GM18517 (cell line): ENCODE measurements around the gene M1AP.
A peak's percentile ranks its signal among the peaks of the same experiment; 100 is the strongest.

Experiments used
- ATAC-seq: cut with Tn5 transposase; IDR thresholded peaks from one replicate; pipeline ENCODE4 v1.9.1; 2021; ENCODE audit warnings: mild to moderate bottlenecking, moderate library complexity; ENCODE audit not compliant: unreplicated experiment

Gene M1AP

DNA sequence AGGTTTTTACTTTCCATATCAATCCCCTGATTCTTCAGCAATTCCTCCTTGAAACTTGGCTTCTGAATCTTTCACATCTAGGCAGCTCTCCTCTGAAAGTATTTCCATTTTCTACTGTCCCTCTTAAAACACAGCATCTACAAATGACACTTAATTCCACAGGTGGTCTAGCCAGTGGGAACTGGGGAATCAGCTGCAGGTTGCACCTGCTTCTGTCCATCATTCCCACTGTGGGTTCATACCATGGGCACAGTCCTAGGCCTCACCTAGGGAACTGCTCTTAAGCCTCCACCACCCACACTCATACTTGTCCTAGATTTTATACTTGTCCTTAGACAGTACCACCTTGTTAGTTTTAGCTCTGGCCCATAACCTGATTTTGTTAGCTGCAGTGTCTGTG is 96.6 kb downstream of the M1AP start:
- ATAC-seq, result no peak

DNA sequence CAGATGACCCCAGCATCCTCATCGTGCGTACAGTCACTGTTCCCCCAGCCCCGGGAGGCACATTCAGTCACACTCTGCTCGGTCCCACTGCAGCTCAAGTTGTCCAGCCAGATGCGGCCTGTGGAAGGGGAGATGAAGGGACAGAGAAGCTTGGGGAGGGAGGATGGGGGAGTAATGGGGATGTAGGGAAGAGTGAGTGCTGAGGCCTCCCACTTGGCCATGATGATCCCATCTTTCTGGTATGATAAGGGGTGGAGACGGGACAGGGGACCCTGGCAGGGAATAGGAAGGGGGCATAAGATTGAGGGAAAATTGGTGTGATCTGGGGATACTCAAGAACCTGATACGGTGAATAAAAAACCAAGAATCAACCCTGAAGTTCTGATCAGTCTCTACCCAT is 97.9 kb downstream of the M1AP start:
- ATAC-seq, result no peak

DNA sequence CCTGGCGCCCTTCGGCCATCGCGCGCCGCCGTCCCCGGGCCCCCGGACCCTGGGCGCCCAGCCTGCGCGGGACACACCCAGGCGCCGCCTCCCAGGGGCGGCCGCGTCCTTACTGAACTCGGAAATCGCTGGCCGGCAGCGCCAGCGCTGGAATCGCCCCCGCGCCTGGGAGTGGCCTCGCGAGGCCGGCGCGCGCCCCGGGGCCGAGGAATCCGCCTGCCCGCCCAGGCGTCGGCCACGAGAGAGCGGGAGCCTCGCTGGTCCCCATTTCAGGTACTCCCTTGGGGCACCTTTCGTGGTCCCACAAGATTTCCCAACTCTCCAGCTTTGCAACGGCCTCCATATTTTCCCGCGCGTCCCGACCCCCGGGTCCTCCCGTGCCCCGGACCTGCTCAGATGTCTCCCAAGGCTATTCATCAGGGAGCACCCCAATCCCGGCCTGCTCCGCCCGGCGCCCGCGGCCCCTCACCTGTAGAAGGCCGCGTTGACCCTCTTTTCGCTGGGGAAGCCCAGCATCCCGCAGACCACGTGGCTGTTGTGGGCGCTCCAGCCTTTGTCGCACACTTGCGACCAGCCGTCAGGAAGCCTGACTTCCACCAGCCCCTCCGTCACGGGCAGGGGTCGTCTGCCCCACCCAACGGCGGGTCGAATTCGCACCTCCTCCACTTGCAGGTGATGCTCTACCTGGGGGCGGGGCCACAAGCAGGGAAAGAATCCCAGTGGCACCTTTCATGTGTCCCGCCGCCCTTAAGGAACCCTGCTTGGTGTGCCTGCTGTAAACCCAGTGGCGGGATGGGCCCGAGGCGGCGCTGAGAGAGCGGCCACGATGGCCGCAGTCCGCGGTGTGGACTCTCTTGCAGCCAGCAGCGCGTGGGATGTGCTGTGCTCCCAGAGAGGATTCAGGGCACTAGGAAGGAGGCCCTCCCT is 99.0 kb downstream of the M1AP start:
- ATAC-seq, result no peak

DNA sequence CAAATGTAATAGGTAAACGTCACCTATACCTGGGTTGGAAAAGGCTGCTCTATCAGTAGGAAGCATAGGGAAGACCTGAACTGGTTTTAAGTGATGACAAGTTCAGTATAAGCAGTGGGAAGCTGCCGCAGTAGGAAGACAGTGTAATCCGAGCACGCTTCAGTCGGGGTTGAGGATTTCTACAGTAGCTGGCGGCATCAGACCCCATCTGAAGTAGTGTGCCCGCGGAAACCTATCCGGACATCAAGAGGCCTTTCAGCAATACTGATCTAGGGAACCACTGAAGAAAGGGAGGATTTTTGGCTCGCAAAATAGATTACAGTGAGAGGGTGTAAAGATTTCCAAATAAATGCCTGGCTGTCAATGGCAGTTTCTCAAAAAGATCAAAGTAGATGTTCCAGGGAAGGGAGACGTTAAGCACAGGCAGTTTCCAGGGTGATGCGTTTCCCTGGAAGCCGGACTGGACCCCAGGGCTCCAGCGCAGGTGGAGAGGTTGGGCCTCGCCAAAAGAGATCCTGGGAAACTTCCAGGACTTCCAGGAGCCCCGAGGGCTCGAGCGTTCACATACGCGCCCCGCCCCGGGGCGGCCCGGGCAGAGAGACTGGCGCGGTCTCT is 99.7 kb downstream of the M1AP start:
- no peak for ATAC-seq

DNA sequence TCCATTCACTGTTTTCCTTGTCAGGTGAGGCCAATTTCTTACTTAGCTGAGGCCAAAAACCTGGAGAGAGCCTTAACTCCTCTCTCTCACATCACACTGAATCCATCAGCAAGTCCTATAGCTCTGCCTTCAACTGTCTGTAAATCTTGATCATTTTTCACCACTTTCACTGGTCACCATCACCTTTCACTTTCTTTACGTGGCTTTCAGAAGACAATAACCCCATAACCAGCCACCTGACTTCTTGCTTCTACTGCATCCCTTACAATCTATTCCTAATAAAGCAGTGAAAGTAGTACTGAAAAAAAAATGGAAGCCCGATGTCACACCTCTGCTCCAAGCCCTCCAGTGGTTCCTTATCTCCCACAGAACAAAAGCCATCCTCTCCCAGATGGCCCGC is 102.1 kb downstream of the M1AP start:
- ATAC-seq, result no peak

DNA sequence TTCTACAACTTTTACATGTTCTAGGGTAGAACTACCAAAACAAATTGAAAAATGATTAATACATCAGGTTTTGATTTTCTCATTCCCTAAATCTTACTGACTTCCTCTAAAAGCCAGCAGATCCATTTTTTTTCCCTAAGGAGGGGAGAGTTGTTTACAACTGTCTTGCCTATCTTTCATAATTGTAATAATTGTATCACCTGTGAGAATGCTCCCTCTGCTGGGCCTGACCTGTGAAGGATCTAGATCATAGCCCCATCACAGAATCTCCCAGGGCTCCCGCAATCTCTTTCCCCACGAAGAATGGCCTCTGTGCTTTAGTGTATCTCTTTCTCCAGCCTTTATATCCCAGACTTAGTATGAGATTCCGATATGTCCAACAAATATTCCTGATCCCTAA is 103.5 kb downstream of the M1AP start:
- ATAC-seq, result no peak

DNA sequence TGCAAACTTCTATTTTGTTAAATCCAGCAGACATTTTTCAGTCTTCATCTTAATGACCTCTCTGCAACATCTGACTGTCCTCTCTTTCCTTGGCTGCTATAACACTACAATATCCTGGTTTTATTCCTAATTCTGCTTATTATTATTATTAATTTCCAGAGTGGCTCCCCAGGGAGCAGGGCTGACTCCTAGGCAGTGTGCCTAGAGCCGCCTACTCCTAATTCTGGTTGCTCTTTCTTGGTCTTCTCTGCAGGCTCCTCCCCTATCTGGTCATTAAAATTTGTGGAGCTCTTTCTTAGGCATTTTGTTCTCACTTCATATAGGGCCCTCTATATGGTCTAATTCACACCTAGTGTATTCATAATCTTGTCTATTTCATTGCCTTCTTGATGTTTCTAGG is 105.2 kb downstream of the M1AP start:
- ATAC-seq, result no peak

DNA sequence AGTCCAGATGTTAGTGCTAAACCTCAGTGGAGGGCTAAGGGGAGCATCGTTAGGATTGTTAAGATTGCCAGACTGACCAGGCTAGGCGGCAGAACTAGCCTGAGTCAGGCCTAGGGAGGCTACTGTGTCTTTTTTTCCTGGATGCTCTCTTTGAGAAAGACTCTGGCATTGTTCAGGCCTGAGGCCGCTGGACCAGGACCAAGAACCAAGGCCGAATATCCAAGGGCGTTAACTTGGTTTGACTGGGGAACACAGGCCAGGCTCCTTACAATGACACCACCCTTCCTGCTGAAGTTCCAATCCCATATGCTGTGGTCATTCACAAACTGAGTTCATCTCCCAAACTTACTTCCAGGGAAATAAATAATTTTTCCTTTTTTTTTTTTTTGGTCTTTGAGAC is 107.8 kb downstream of the M1AP start:
- no peak for ATAC-seq

DNA sequence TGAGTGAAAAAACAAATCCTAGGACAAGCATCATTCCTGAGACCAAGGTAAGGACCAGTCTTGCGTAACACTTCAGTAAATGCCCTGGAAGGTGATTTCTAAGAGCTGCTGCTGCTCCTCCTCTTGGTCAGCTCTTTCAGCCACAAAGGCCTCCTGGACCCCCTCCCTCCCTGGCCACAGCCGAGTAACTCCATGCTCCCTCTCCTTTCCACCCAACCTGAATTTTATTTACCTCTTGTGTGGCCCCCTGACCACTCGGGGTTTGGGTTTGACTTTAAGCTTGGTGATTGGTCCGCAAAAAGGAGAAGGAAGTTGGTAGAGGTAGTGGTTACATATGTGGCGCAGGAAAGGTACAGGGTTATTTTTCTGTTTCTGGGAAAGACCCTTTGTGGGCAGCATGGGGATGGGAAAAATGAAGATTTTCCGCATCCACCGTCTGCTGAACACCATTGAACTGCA is 109.2 kb downstream of the M1AP start:
- ATAC-seq, result no peak

DNA sequence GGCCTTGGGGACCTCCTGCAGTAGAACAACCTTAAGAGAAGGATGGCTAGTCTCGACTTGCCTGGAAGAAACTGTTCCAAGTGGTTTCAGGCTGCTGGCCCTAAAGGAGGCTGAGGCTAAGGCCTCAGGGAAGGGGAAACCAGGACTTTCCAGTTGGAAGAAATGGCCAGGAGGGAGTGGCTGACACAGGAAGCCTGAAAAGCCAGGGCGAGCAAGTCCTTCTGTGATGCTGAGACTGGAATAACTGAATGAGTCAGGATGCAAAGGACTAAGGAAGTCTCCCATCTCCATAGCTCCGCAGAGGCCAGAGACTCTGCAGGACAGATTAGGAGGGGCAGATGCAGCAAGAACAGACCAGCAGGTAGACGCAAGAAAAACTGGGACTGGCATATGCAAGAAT is 111.0 kb downstream of the M1AP start:
- no peak for ATAC-seq

DNA sequence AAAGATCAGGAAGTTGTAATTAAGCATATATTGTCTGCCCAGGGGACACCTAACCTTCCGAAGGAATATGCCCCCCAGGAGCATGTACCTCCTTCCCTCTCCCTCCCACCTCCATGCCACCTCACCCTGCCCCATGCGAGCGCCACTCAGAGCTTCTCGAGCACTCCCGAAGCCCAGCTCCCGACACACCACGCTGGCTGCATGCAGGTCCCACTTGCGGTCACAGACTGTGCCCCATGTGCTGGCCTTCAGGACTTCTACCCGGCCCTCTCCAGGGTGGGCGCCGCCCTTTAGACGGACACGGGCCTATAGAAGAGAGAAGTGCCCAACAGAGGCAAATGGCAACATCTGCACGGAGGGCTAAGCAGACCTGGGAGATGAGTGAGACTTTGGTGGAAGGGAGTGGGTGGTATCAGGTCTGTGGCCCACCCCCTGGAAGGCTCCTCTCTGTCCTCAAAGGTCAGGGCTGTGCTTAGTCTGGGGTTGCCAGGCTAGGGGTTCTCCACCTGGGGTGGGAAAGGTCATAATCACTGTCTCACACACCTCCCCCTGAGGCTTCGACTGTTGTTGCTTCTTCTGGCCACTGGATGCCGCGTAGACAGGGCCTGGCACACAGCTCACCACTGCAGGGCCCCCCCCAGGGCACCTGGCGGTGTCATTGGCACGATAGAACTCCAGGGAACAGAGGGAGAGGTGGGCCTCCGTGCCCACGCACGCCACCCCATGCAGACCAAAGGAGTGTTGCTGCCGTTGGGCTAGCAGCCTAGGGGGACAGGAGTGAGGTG is 111.8 kb downstream of the M1AP start:
- no peak for ATAC-seq

DNA sequence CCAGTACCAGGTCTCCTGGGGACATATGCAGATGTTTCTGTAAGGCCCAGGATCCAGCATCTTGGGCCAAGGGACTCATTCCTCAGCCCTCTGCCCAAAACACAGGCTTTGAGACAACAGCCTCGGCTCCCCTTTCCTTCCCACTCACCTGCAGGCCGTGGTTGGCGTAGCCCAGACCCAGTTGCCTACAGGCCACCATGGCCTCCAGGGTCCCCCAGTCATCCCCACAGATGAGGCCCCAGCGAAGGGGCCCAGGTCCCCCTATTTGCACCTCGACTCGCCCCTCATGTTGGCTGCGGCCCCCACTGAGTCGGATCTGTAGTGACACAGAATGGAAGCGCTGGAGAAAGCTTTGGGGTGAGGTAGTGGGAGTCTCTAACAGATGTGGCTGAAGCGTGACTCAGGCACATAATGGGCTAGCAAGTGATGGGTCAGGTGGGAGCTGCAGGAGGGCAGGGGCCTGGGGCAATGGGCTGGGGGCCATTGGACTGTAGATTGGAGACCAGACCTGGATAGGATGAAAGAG is 112.6 kb downstream of the M1AP start:
- no peak for ATAC-seq

DNA sequence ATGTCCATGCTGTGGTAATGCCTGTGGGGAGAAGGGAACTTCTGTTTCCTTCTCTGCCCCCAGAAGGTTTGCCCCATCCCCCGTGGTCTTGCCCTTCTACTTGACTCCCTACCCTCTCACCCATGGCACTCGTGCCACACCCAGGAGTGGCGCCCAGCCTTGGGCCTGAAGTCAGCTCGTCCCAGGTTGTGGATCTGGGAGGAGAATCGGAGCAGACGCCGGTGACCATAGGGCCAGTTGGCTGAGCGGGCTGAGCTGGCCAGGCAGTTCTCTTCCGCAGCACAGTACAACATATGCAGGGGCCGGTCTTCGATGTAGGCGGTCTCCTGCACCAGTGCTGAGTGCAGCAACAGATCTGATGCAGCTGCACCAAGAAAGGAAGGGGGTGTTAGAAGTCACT is 113.7 kb downstream of the M1AP start:
- ATAC-seq, result no peak

DNA sequence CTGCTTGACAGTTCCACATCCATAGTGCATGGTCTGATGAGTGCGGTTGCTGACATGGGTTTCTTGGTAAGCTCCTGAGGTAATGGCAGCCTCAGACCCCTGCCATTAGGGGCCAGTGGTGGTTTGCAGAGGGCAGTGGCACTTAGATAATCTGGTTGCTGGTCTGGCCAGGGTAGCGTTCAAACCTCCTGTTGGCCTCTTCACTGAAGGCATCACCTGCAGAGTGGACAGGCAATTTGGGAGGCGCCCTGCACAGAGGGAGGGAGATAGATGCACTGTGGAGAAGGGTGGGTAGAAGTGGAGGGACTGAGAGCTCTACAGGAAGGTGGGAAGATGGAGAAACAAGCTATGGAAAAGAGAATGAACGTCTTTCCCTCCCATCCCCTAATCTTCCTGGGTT is 114.7 kb downstream of the M1AP start:
- ATAC-seq, result no peak

DNA sequence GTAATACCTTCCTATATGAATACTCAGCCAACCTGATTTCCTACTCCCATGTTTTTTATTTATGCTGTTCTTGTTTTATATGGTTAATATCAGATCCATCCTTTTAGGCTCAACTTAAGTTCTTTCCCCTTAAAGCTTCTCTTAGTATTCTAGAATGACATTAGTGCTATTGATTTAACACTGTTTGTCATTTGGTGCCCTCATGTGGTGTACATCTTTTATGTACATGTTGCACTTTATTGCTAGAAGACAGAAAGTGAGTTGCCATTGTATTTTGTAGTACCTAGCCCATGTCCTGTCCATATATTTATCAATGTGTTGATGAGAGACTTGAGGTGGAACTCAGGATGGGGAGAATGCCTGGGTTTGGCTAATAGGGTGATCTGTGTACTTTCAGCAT is 115.9 kb downstream of the M1AP start:
- no peak for ATAC-seq

DNA sequence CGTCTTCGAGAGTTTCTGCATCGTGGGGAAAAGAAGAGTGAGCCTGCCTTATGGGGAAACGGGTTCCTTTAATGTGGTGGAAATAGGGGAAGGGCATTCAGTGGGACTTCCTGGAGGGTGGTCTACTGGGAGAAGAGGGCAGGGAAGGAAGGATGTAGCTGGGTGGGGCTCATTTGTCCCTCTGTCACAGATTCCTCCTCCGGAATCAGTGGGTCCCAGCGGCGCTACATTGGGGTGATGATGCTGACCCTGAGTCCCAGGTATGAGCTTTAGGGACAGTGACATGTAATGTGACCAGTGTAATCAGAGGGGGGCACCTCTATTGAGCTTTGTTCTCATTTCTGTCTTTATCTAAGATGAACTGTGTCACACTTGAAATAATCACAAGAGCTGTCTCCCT is 116.5 kb downstream of the M1AP start:
- no peak for ATAC-seq

DNA sequence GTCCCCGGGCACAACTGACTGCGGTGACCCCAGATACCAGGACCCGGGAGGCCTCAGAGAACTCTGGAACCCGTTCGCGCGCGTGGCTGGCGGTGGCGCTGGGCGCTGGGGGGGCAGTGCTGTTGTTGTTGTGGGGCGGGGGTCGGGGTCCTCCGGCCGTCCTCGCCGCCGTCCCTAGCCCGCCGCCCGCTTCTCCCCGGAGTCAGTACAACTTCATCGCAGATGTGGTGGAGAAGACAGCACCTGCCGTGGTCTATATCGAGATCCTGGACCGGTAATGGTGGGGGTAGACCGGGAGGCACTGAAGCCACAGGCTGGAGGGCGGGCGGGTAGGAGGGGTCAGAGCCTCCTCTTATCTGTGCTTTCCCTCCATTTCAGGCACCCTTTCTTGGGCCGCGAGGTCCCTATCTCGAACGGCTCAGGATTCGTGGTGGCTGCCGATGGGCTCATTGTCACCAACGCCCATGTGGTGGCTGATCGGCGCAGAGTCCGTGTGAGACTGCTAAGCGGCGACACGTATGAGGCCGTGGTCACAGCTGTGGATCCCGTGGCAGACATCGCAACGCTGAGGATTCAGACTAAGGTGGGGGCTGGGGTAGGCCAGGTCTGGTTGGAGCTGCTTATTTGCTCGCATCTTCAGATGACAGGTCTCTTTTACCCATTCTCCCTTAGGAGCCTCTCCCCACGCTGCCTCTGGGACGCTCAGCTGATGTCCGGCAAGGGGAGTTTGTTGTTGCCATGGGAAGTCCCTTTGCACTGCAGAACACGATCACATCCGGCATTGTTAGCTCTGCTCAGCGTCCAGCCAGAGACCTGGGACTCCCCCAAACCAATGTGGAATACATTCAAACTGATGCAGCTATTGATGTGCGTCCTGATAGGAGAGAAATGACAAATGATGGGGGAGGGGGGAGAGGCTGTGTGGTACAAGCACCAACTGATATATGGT is 117.6 kb downstream of the M1AP start:
- ATAC-seq, result no peak

DNA sequence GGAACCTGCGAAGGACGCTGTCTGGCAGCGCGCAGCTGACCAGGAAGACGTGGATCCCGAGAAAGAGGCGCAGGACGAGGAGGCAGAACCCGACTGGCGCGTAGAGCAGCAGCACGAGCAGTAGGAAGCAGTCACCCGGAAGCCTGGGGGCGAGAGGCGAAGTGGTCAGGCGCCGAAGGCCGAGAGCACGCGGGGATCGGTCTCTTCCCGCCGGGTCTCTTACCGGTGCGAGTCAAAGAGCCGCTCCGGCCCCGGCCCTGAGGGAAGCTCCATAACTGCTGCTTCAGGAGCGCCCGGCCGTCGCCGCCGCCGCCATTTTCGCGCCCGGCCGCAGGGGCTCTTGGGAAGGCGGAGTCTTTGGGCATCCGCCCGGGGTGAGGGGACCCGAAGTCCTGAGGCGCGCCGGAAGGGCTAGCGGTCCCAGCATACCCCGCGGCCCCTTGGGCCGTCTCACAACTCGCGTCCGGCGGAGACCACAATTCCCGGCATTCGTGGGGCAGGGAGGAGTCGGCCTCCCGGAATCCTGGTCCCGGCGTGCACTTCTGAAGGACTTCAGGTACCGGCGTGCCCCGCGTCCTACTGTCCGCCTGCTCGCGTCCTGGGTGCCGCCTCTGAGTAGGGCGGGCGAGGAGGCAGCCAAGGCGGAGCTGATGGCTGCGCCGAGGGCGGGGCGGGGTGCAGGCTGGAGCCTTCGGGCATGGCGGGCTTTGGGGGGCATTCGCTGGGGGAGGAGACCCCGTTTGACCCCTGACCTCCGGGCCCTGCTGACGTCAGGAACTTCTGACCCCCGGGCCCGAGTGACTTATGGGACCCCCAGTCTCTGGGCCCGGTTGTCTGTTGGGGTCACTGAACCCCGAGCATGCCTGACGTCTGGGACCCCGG is 118.5 kb downstream of the M1AP start, which contains the start of the genes AUP1 and HTRA2:
Gene AUP1 (minus strand): TSS at position 350 of the 882 bp plus-strand sequence. CDS start 77 bp downstream, at position 273.
Gene HTRA2 (plus strand): TSS at position 577 of the 882 bp plus-strand sequence. CDS start 74 bp downstream, at position 651.
- ATAC-seq, result peak; percentile 79
